Keratinocyte (primary cell): ENCODE measurements around the gene NAV3. TPM values are rescaled to one million over a fixed set of nuclear protein-coding genes. Genes with fewer than 3 reads are reported as not detected.

Source experiments
- DNase-seq: peaks from one replicate; pipeline ENCODE4 v3.0.0-alpha.2; 2011; ENCODE audit warnings: low read depth, missing footprints, low spot score
- FAIRE-seq: peaks from 2 replicates; lab custom pipeline; 2011; peaks lifted over from hg19 to GRCh38; lab: Jason Lieb, UNC
- H2AFZ ChIP-seq: 2 replicates; pipeline ENCODE4 v1.6.0; 2012; ENCODE audit warnings: low read length, control low read depth, inconsistent platforms; ENCODE audit not compliant: control insufficient read depth
- H3K27ac ChIP-seq: 2 replicates; pipeline ENCODE4 v1.5.1; 2011; ENCODE audit warnings: low read length; ENCODE audit not compliant: control insufficient read depth, insufficient read depth
- H3K27me3 ChIP-seq: 3 replicates; pipeline ENCODE4 v1.6.0; 2011; ENCODE audit warnings: low read length; ENCODE audit not compliant: control insufficient read depth, insufficient read depth; ENCODE audit errors: extremely low read depth
- H3K36me3 ChIP-seq, 2 experiments: 2 replicates in 1 of 2; 3 replicates in 1 of 2; pipeline ENCODE4 v1.5.1; 2011; ENCODE audit warnings: low read length in 2 of 2, mild to moderate bottlenecking in 1 of 2; ENCODE audit not compliant: control insufficient read depth in 2 of 2, insufficient read depth in 2 of 2; ENCODE audit errors: extremely low read depth in 1 of 2
- H3K4me1 ChIP-seq: 3 replicates; pipeline ENCODE4 v1.5.1; 2011; ENCODE audit warnings: low read length; ENCODE audit not compliant: control insufficient read depth, insufficient read depth; ENCODE audit errors: extremely low read depth
- H3K4me2 ChIP-seq: 3 replicates; pipeline ENCODE4 v1.6.0; 2011; ENCODE audit warnings: low read depth, low read length; ENCODE audit not compliant: control insufficient read depth, insufficient read depth; ENCODE audit errors: extremely low read depth
- H3K4me3 ChIP-seq, 3 experiments: fragments of 200-600 bp in 1 of 3; sonication (generic) in 1 of 3; 2 replicates in 2 of 3; 3 replicates in 1 of 3; pipeline ENCODE4 v1.5.1; 2011 to 2016; ENCODE audit warnings: low read length in 3 of 3, mild to moderate bottlenecking in 3 of 3, control low read depth in 2 of 3, inconsistent platforms in 1 of 3, low read depth in 1 of 3, mixed read lengths in 1 of 3, mixed run types in 1 of 3, moderate library complexity in 1 of 3; ENCODE audit not compliant: control insufficient read depth in 2 of 3, insufficient read depth in 2 of 3; ENCODE audit errors: extremely low read depth in 1 of 3
- H3K79me2 ChIP-seq: 2 replicates; pipeline ENCODE4 v1.6.0; 2012; ENCODE audit warnings: low read length; ENCODE audit not compliant: control insufficient read depth, insufficient read depth
- H3K9ac ChIP-seq: 3 replicates; pipeline ENCODE4 v1.6.0; 2011; ENCODE audit warnings: low read length; ENCODE audit not compliant: control insufficient read depth, insufficient read depth; ENCODE audit errors: extremely low read depth
- H3K9me1 ChIP-seq: 3 replicates; pipeline ENCODE4 v1.6.0; 2011; ENCODE audit warnings: low read length; ENCODE audit not compliant: control insufficient read depth, insufficient read depth; ENCODE audit errors: extremely low read depth
- H3K9me3 ChIP-seq: 2 replicates; pipeline ENCODE4 v1.5.1; 2012; ENCODE audit warnings: low read depth, low read length; ENCODE audit not compliant: control insufficient read depth
- H4K20me1 ChIP-seq: 3 replicates; pipeline ENCODE4 v1.6.0; 2011; ENCODE audit warnings: low read length; ENCODE audit not compliant: control insufficient read depth, insufficient read depth; ENCODE audit errors: extremely low read depth
- EZH2 ChIP-seq: IDR thresholded peaks from one replicate; pipeline ENCODE4 v1.6.1; 2012; ENCODE audit warnings: inconsistent platforms, mild to moderate bottlenecking, low read length, moderate library complexity
- dilution Hi-C: fragments of 300-500 bp; cut with MboI; formaldehyde crosslinking; loops from one replicate; pipeline ENCODE4 v1.7.0; 2020; ENCODE audit warnings: low sequenced_read_pairs; ENCODE audit not compliant: extremely low pct_ligation_motif_present
- polyA plus RNA-seq, 5 experiments: library from polyadenylated mRNA; depleted of rRNA in 3 of 5; stranded (reverse) in 3 of 5; stranded (forward) in 1 of 5; unstranded in 1 of 5; fragments of >200 nt; gene quantifications; 1 replicate in 1 of 5; 2 replicates in 3 of 5; 3 replicates in 1 of 5; pipeline versions ENCODE4 v1.2.1 to v1.2.3, GENCODE V29; 2011 to 2012; ENCODE audit warnings: missing spikeins in 2 of 5, low read depth in 1 of 5, low replicate concordance in 1 of 5
- TF ChIP-seq, protein P1 (sequence below), 3 experiments: IDR thresholded peaks in 1 of 3; conservative IDR thresholded peaks in 1 of 3; optimal IDR thresholded peaks in 1 of 3; 2 replicates in 2 of 3; 3 replicates in 1 of 3; pipeline versions ENCODE3 to v1.5.1; 2011; ENCODE audit warnings: low read length in 3 of 3, mild to moderate bottlenecking in 3 of 3, moderate library complexity in 2 of 3, control low read depth in 1 of 3, inconsistent platforms in 1 of 3; ENCODE audit not compliant: insufficient read depth in 2 of 3; ENCODE audit errors: extremely low read depth in 1 of 3

NAV3 gene
- polyA plus RNA-seq, 1 donor (not counting 4 experiments of a cell fraction or from before 2014, with no cell fraction given), result 22.6 TPM

DNA sequence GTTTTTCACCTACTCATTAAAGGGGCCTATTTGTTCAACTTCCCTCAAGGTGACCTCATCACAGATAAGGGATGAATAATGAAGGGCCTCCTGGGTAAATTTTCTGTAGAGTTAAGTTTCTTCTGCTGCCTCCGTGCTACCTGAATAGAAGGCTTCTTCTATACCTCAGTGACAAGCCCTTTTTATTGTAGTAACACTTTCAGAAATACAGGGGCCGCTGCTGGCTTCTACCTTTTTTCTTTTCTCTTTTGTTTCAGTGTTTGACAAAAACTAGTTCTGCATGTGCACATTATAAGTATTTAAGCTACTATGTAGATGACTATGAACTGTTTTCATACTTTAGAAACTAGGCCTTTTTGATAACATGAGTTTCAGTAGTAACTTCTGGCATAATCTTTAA, 207.0 kb downstream of the NAV3 start:
- Histone ChIP-seq H3K9ac (no peak overlapping the region), H3K27me3 (no peaks in the 10 kb centered on the region), H3K27ac (no peak overlapping the region), H4K20me1 (no peaks in the 10 kb centered on the region), H2AFZ (no peak overlapping the region), H3K9me1 (no peaks in the 10 kb centered on the region), H3K36me3 (peaks cover 6 to 14% of the 10 kb centered on the region in 2 experiments), H3K9me3 (no peaks in the 10 kb centered on the region), H3K4me2 (no peak overlapping the region), H3K4me3 (no peak overlapping the region), H3K79me2 (no peaks in the 10 kb centered on the region), H3K4me1 (no peaks in the 10 kb centered on the region)
- TF ChIP-seq EZH2, result no peak
- TF ChIP-seq, protein P1, sequence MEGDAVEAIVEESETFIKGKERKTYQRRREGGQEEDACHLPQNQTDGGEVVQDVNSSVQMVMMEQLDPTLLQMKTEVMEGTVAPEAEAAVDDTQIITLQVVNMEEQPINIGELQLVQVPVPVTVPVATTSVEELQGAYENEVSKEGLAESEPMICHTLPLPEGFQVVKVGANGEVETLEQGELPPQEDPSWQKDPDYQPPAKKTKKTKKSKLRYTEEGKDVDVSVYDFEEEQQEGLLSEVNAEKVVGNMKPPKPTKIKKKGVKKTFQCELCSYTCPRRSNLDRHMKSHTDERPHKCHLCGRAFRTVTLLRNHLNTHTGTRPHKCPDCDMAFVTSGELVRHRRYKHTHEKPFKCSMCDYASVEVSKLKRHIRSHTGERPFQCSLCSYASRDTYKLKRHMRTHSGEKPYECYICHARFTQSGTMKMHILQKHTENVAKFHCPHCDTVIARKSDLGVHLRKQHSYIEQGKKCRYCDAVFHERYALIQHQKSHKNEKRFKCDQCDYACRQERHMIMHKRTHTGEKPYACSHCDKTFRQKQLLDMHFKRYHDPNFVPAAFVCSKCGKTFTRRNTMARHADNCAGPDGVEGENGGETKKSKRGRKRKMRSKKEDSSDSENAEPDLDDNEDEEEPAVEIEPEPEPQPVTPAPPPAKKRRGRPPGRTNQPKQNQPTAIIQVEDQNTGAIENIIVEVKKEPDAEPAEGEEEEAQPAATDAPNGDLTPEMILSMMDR (optimal IDR thresholded peaks at IDR 0.05 in 1 of 3, IDR thresholded peaks at IDR 0.05 in 1 of 3, conservative IDR thresholded peaks at IDR 0.05 in 1 of 3; ENCODE audit: extremely low read depth in 1 of 3, insufficient read depth in 2 of 3, low read length in 3 of 3), result no peak
- DNase-seq, result no peak
- no peak for FAIRE-seq
- dilution Hi-C loops, result no loop called here

DNA sequence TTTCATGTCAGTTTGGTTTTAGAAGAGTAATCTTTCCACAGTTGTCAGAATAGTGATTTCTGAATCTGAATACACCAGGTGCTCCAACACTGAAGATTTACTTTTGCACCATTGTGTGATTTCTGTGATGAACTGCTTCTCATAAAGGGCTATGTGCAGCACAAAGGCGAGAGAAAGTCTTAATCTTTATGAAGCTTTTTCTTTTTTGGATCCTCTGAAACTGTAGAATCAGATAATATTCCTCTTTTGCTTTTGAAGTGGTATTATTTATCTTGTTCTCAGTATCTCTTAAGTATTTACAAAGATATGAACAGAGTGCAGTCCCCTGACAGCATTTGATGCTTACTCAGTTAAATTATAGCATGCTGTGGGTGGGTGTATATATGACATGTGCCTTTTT, 207.8 kb downstream of the NAV3 start:
- no peak for FAIRE-seq
- dilution Hi-C loops, result no loop called here

More for the DNA sequence above, 207.8 kb downstream of the NAV3 start:
- no peak overlapping the region for H3K27ac ChIP-seq
- no peak overlapping the region for H3K9ac ChIP-seq
- H3K4me3 ChIP-seq, result no peak overlapping the region
- H3K4me2 ChIP-seq, result no peak overlapping the region
- H3K79me2 ChIP-seq, result peaks cover 2% of the 10 kb centered on the region
- no peaks in the 10 kb centered on the region for H3K4me1 ChIP-seq
- H3K36me3 ChIP-seq, result peaks cover 6 to 14% of the 10 kb centered on the region in 2 experiments
- no peaks in the 10 kb centered on the region for H3K9me1 ChIP-seq
- no peak for TF ChIP-seq EZH2
- TF ChIP-seq, protein P1 (optimal IDR thresholded peaks at IDR 0.05 in 1 of 3, IDR thresholded peaks at IDR 0.05 in 1 of 3, conservative IDR thresholded peaks at IDR 0.05 in 1 of 3; ENCODE audit: extremely low read depth in 1 of 3, insufficient read depth in 2 of 3, low read length in 3 of 3), result no peak
- H3K27me3 ChIP-seq, result no peaks in the 10 kb centered on the region
- no peaks in the 10 kb centered on the region for H3K9me3 ChIP-seq
- no peak for DNase-seq
- H4K20me1 ChIP-seq, result no peaks in the 10 kb centered on the region
- no peak overlapping the region for H2AFZ ChIP-seq
